Ureter (tissue), 1 donor: ENCODE measurements around the gene RCSD1. TPM values are rescaled to one million over a fixed set of nuclear protein-coding genes. Genes with fewer than 3 reads are reported as not detected.
A peak's percentile ranks its signal among the peaks of the same experiment; 100 is the strongest.

Source experiments
- DNase-seq: peaks from one replicate; pipeline ENCODE4 v3.0.0-alpha.2; 2020; ENCODE audit warnings: low spot score
- total RNA-seq: library from RNA; stranded (reverse); gene quantifications from one replicate; pipeline ENCODE4 v1.2.4, GENCODE V29; 2023
- donor health status: DM: yes; HTN: yes; CAD: no.

RCSD1 gene
- total RNA-seq, 1 donor from 2014 or later: 8.7 TPM

- no peak for DNase-seq
Observed at GRCh38 chr1:167690053-167690452, 60.0 kb downstream of the RCSD1 start.

- DNase-seq: no peak
Observed at GRCh38 chr1:167693425-167694045, 63.5 kb downstream of the RCSD1 start.

DNA sequence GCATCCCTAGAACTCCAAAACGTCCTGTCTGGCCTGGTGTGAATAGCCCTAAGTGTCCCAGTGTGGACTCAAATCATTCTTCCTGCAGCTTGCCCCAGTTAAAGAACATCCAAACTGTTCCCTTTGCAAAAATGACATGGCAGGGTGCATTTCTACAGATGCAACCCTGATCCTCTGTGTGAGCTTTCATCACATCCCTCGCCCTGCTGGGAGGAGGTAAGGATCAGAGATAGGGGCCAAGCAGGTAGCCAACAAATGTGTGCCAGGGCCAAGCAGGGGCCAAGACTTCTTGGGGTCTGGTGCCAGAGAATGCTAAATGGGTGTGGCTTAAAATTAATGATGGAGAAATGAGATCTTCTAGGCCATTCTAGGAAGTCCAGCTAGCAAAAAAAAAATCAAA, 64.7 kb downstream of the RCSD1 start:
- DNase-seq: no peak

DNA sequence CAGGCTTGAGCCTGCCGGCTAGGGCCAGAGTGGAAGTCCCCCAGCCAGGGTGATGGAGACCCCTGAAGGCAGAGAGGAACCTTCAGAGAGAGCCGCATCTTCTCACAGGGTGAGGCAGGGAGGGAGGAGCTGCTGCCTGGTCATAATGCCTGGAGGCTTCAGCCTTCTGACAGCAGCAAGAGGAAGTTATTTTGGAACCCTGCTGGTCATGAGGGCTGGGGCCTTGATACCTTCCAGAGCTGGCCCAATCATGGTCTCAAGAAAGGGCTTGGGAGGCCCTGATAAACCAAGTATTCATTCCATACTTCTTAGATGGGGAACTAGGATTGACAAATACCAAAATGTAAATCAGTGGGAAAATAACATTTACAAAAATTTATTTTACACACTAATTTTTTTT, 65.1 kb downstream of the RCSD1 start:
- DNase-seq: no peak

GRCh38 chr1:167695756-167696561, 65.9 kb downstream of the RCSD1 start:
- no peak for DNase-seq

- DNase-seq: peak; percentile 71
Observed at GRCh38 chr1:167697667-167698141, 67.7 kb downstream of the RCSD1 start.

GRCh38 chr1:167698313-167698712, 68.3 kb downstream of the RCSD1 start:
- DNase-seq: no peak

- no peak for DNase-seq
Observed at GRCh38 chr1:167701510-167701909, 71.5 kb downstream of the RCSD1 start.

- DNase-seq: no peak
Observed at GRCh38 chr1:167703557-167703956, 73.5 kb downstream of the RCSD1 start.

DNA sequence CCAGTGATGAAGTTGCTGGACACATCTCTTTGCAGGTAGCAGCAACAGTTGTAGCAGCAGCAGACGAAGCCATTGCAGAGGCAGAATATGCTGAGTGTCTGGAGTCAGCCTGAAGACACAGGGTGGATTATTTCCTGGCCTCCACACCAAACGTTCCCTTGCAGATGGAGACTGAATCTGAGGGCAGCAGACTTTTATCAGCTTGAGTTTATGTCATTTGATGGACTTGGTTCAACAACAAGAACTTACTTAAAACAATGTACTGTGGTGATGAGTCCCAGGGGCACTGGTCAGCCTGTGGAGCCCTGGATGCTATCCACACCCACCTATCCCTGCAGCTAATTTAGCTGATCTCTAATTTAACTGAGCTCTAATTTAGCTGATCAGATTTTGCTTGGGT, 74.7 kb downstream of the RCSD1 start:
- DNase-seq: no peak

GRCh38 chr1:167705250-167705649, 75.2 kb downstream of the RCSD1 start:
- no peak for DNase-seq

GRCh38 chr1:167706363-167706762, 76.3 kb downstream of the RCSD1 start:
- DNase-seq: no peak

DNA sequence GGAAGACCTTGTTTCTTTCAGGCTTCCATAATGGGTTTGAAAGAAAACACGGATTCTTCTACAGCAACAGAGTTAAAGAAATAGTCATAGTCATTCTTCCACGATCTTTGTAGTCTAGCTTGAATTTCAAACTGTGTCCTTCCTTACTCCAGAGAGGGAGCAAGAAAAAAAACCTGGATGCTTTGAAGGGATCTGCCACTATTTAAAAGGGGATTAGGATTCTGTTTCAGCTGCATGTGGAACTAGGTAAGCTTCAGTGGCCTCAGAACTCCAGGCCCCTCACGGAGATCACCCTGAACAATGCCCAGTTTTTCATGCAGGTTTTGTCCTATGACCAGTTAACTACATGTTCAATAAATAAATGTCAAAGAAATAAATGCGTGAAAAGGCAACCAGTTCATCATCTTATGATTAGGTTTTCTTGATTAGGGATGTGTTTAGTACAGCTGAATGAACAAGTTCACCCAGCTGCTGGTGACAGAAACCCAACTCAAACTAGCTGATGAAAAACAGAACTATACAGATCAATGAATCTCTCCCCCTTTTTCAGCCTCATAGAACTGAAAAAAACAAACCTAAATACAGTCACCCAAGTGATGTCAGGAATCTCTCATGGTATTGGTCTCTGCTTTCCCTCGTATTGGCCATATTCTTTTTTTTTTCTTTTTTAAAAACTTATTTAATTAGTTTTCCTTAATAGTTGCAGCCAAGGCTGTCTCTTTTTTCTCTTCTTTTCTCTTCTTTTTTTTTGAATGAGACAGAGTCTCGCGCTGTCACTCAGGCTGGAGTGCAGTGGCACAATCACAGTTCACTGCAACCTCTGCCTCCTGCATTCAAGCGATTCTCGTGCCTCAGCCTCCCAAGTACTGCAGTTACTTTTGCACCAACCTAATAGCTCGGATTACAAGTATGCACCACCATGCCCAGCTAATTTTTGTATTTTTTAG, 77.2 kb downstream of the RCSD1 start:
- no peak for DNase-seq

DNA sequence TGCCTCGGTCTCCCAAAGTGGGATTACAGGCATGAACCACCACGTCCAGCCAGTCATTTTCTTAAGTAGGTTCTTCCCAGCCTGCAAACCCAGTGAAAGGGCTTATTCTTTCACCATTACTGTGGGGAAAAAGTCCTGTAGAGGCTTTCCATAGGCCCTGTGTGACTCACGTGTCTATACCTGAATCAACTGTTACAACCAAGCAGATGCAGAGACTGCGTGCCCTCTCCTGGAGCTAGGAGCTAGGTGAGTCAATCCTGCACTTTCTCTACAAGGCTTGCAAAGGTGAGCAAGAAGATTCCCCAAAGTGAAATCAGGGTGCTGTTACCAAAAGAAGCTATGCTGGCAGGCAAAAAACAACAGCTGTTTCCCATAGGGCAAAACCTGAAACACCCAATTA, 77.9 kb downstream of the RCSD1 start:
- no peak for DNase-seq

DNA sequence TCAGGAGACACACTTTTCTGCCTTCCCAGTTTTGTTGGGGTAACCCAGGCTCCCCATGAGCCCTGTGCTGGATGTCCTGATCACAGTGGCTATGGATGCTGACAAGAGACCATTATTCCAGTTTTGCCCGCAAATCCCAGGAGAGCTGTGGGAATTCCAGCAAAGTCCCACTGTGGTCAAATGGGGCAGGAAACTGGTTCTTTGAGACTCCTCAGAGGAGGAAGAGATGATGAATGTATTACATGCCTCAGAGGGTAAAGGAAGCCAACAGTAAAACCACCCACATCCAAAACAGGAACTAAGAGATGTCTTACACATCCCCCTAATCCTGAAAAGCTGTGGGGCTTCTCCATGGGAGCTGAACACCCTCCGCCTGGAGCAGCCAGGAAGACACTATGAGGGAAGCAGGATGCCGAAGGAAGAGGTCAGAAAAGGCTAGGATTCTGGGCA, 78.9 kb downstream of the RCSD1 start:
- no peak for DNase-seq

- DNase-seq: no peak
Observed at GRCh38 chr1:167710836-167711235, 80.8 kb downstream of the RCSD1 start.

DNA sequence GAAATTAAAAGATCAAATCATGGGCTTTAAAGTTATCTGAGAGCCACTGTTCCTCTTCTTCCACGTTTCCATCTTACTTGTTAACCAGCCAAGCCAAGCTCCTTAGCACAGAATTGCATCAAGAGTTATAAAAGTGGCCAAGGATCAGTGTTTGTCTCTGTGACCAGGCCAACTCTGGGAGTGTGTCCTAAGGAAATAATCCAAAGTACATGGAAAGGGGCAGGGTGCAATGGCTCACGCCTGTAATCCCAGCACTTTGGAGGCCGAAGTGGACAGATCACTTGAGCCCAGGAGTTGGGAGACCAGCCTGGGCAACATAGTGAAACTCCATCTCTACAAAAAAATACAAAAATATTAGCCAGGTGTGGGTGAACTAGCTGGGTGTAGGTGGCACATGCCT, 81.8 kb downstream of the RCSD1 start:
- no peak for DNase-seq

DNA sequence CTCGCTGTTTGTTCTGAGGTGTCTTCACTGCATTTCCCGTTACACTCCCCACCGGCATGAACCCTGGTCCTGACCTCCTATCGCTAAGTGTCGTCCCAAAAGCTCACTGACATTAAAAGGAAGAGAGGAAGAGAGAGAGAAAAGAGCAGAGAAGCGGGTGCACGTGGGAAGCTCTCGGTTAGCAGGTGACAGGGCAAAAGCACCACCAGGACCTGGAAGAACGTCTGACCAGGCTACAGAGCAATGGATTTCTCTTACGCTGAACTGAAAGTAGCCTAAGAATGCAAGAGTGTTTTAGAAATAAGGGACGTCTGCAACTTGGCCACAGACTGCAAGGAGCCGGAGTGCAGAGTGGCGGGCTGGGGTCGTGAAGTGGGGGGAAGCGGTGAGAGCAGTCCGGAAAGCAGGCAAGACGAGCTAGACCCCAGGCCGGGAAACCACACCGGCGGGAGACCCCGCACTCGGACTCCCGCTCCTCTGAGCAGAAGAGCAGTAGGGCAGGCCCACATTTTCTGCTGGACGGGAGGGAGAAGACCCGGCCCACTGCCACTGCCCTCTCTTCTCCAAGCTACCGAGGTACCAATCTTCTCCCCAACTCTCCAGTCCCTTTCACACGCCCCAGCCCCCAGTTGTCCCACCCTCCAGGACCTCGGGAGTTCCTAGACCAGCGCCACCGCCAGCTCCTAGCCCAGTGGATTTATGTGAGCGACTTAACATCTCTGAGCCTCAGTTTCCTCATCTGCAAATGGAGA, 83.5 kb downstream of the RCSD1 start:
- DNase-seq: no peak

GRCh38 chr1:167714098-167714438, 84.0 kb downstream of the RCSD1 start:
- no peak for DNase-seq

GRCh38 chr1:167714439-167715156, 84.6 kb downstream of the RCSD1 start:
- peak; percentile 96 for DNase-seq
